Thoracic aorta (tissue), 2 donors: Measurements from ENCODE around the gene ACTN4. TPM values are rescaled to one million over a fixed set of nuclear protein-coding genes. Genes with fewer than 3 reads are reported as not detected.

ENCODE experiments used
- ATAC-seq: fragments of 150-250 bp; one replicate; pipeline ENCODE4 v1.8.0; 2017; ENCODE audit warnings: low read depth; ENCODE audit not compliant: insufficient number of reproducible peaks, low FRiP score
- DNase-seq: peaks from one replicate; pipeline ENCODE4 v3.0.0-alpha.2; 2020; ENCODE audit warnings: low spot score
- H3K27ac ChIP-seq, 2 donors: fragments of 200-600 bp; sonication (generic); 1 replicate in 1 of 2; 2 replicates in 1 of 2; pipeline ENCODE4 v1.5.1; 2016; ENCODE audit warnings: mild to moderate bottlenecking in 2 of 2, moderate library complexity in 2 of 2
- H3K27me3 ChIP-seq: fragments of 200-600 bp; sonication (generic); replicated peaks from 2 replicates; pipeline ENCODE4 v1.6.0; 2016; ENCODE audit warnings: mild to moderate bottlenecking; ENCODE audit not compliant: insufficient read depth
- H3K36me3 ChIP-seq: fragments of 200-600 bp; sonication (generic); one replicate; pipeline ENCODE4 v1.5.1; 2016
- H3K4me1 ChIP-seq, 2 donors: fragments of 200-600 bp; sonication (generic); 1 replicate in 1 of 2; 2 replicates in 1 of 2; pipeline versions ENCODE4 v1.5.1 to v1.6.0; 2016; ENCODE audit warnings: low read depth in 2 of 2, mild to moderate bottlenecking in 1 of 2; ENCODE audit not compliant: control insufficient read depth in 1 of 2
- H3K4me3 ChIP-seq: fragments of 200-600 bp; sonication (generic); 2 replicates; pipeline ENCODE4 v1.5.1; 2016; ENCODE audit warnings: mild to moderate bottlenecking
- H3K9me3 ChIP-seq: fragments of 200-600 bp; sonication (generic); 2 replicates; pipeline ENCODE4 v1.5.1; 2016
- total RNA-seq, 2 donors: library from RNA; depleted of rRNA; stranded (reverse); fragments of >200 nt; gene quantifications; one replicate each; pipeline versions ENCODE4 v1.1.0 to v1.2.3, GENCODE V29; 2016
- TF ChIP-seq, protein P1 (sequence below): fragments of 200-600 bp; sonication (generic); IDR thresholded peaks from one replicate; pipeline ENCODE4 v1.5.1; 2019; ENCODE audit warnings: antibody characterized with exemption

Gene ACTN4
- total RNA-seq, 2 donors from 2014 or later = 668 to 1,387 TPM

DNA sequence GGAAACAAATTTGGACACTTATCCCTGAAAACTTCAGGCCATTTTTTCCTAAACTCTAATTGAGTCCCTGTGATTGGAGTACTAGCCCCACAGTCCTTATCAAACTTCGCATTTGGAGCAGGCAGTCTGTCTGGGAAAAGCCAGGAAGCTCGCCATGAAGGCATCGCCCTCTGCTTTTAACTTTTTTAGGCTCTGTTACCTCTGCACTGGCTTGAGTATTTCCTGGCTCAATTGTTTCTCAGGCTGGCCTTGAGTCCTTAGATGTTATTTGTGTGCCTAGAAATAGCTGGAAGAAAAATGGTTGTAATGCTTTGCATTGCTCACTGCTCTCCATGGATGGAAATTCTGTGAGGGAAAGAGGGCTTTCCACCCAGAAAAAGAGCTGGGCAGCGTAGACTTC is 24.2 kb downstream of the ACTN4 start:
- DNase-seq = no peak
- no peak for ATAC-seq
- peak overlapping the region; percentile 99 to 100 for H3K27ac ChIP-seq
- H3K36me3 ChIP-seq = no peaks in the 10 kb centered on the region
- H3K9me3 ChIP-seq = no peaks in the 10 kb centered on the region
- H3K4me3 ChIP-seq = peak overlapping the region; percentile 32
- H3K4me1 ChIP-seq = peaks cover 79 to 96% of the 10 kb centered on the region in 2 donors
- no peaks in the 10 kb centered on the region for H3K27me3 ChIP-seq
- TF ChIP-seq, protein P1, sequence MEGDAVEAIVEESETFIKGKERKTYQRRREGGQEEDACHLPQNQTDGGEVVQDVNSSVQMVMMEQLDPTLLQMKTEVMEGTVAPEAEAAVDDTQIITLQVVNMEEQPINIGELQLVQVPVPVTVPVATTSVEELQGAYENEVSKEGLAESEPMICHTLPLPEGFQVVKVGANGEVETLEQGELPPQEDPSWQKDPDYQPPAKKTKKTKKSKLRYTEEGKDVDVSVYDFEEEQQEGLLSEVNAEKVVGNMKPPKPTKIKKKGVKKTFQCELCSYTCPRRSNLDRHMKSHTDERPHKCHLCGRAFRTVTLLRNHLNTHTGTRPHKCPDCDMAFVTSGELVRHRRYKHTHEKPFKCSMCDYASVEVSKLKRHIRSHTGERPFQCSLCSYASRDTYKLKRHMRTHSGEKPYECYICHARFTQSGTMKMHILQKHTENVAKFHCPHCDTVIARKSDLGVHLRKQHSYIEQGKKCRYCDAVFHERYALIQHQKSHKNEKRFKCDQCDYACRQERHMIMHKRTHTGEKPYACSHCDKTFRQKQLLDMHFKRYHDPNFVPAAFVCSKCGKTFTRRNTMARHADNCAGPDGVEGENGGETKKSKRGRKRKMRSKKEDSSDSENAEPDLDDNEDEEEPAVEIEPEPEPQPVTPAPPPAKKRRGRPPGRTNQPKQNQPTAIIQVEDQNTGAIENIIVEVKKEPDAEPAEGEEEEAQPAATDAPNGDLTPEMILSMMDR = no peak

DNA sequence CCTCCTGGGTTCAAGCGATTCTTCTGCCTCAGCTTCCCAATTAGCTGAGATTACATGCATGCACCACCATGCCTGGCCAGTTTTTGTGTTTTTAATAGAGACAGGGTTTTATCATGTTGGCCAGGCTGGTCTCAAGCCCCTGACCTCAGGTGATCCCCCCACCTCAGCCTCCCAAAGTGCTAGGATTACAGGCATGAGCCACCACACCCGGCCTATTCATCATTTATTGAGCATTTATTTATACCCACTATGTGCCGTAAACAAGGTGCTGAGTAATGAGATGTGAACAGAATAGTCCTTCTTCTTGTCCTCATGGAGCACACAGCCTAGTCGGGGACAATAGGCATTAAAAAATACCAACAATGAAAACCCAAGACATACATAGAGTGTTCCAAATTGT is 25.6 kb downstream of the ACTN4 start:
- Histone ChIP-seq H3K4me3 (no peak overlapping the region), H3K27ac (peak overlapping the region; percentile 99 to 100), H3K27me3 (no peaks in the 10 kb centered on the region), H3K36me3 (peaks cover 4% of the 10 kb centered on the region), H3K9me3 (no peaks in the 10 kb centered on the region), H3K4me1 (peaks cover 67 to 96% of the 10 kb centered on the region in 2 donors)
- TF ChIP-seq, protein P1 = no peak
- DNase-seq (no peak), ATAC-seq (no peak)

DNA sequence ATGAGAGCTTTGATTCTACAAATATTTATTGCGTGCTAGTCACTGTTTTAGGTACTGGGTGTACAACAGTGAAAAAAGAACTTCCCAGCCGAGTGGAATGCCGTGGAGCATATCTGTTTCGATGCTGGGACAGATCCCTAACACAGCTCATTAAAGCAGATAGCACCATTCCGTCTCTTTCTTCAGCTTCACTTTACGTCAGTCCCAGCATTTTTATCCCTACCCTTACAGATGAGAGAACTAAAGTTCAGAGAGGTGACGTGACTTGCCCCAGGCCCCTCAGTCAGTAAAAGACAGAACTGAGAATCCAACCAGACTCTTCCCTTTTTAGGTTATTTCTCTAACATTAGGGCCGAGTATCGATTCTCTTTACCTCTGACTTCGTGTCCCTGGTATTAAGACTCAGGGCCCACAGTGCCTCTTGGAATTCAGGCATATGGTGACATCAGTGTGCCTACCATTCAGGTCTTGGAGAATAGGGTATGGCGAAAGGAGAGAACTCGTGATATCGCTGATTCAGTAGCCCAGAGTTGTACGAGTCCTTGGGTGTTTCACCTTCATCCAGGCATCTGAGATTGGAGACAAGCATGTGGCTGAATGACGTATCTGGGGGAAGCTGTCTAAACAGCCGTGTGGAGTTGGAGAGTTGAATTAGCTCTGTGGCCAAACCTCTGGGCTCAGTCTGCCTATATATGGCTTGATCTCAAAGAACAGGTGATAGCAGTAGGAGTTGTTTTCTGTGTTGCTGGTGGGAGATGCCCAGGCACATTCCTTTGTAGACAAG is 27.1 kb downstream of the ACTN4 start:
- Histone ChIP-seq H3K4me1 (peaks cover 58 to 96% of the 10 kb centered on the region in 2 donors), H3K4me3 (peak overlapping the region; percentile 27)
- DNase-seq = no peak

DNA sequence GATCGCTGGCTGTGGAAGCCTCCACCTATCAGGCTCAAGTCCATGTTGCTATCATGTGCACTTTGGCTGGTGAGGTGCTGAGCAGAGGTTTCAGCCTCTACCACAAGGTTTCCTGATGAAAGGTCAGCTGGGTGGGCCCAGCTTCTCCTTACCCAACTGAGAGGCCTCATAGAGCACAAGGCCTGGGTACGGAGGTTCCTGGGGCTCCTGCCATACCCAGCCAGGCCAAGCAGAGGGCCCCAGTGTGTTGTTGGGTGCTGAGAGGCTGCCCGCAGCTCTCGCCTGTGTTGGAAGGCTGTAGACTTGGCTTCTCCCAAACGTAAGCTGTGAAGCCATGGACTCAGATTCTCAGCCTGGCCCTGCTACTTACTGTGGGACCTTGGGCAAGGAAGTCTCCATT is 28.2 kb downstream of the ACTN4 start:
- Histone ChIP-seq H3K27ac (peak overlapping the region; percentile 86 to 94), H3K4me1 (peaks cover 57 to 96% of the 10 kb centered on the region in 2 donors), H3K27me3 (no peaks in the 10 kb centered on the region), H3K36me3 (peaks cover 4% of the 10 kb centered on the region), H3K9me3 (no peaks in the 10 kb centered on the region), H3K4me3 (no peak overlapping the region)
- TF ChIP-seq, protein P1 = no peak
- ATAC-seq (no peak), DNase-seq (no peak)

More for the DNA sequence above, 27.1 kb downstream of the ACTN4 start:
- Histone ChIP-seq H3K27ac (peak overlapping the region; percentile 86 to 94), H3K36me3 (peaks cover 4% of the 10 kb centered on the region), H3K9me3 (no peaks in the 10 kb centered on the region), H3K27me3 (no peaks in the 10 kb centered on the region)
- ATAC-seq = no peak
- TF ChIP-seq, protein P1 = no peak

DNA sequence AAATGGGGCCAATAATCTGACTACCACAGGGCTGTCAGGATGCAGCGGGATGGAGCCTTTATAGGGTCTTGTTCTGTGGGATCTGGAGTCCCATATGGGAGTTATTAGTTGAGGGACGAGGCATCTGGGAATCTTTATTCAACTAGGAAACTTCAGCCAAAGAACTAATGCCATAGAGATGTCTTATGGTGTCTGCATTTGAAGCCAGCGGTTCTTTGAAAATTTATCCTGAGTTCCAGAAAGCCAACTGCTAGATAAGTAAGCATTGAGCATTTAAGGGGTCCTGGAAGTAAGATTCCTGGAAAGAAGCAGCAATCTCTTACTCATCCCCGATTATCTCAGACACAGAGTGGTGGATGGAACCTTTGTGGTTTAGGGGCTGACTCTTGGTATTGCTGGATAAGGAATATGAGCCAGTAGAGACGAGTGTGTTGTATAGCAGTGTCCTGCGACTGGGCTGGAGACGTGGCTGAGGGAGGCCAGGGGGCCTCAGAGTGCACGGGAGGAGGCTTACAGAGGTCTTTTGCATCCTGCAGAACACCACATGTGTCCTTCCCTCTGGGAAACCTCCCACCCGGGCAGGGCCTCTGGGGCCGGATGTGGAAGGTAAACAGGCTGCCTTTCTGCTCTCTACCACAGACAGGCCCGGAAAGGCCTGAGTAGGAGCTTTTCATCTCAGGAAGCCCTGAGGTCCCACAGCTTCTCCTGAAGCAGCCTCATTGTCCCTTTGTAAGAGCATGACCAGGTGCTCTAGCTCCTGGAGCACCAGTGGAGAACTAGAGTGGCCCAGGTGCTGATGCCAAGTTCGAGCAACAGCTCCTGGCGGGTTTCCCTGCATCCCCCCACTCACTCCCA is 28.8 kb downstream of the ACTN4 start:
- no peaks in the 10 kb centered on the region for H3K9me3 ChIP-seq
- H3K27ac ChIP-seq = peak overlapping the region; percentile 86 to 94
- TF ChIP-seq, protein P1 = no peak
- H3K36me3 ChIP-seq = peaks cover 4% of the 10 kb centered on the region
- peaks cover 52 to 96% of the 10 kb centered on the region in 2 donors for H3K4me1 ChIP-seq
- no peaks in the 10 kb centered on the region for H3K27me3 ChIP-seq
- DNase-seq (no peak), ATAC-seq (no peak)
- H3K4me3 ChIP-seq = peak overlapping the region; percentile 27
